PC-3 (cell line): ENCODE results near the gene SGCD. TPM values are rescaled to one million over a fixed set of nuclear protein-coding genes. Genes with fewer than 3 reads are reported as not detected.

Experiments used
- ATAC-seq: fragments of 200-7000 bp; cut with Tn5 transposase; 2 replicates; pipeline ENCODE4 v1.9.1; 2020; ENCODE audit warnings: mild to moderate bottlenecking, moderate library complexity
- BruUV-seq: library from RNA; stranded (reverse); fragments of 400-500 nt; replicated peaks from 2 replicates; lab custom pipeline; 2021; lab: Mats Ljungman, UMichigan
- CTCF ChIA-PET: fragments of 300-600 bp; sonication (Branson Sonifier 250); formaldehyde crosslinking; loops from one replicate; lab custom pipeline; 2022; ENCODE audit warnings: antibody characterized with exemption; lab: Charles Lee
- POLR2A ChIA-PET: fragments of 300-600 bp; sonication (Branson Sonifier 250); formaldehyde crosslinking; loops from one replicate; lab custom pipeline; 2022; ENCODE audit warnings: antibody characterized with exemption; ENCODE audit not compliant: unreplicated experiment; lab: Charles Lee
- DNase-seq: peaks from one replicate; pipeline ENCODE4 v3.0.0-alpha.2; 2015
- H2AFZ ChIP-seq: fragments of 300-600 bp; sonication (generic); 2 replicates; pipeline ENCODE4 v1.6.0; 2016; ENCODE audit warnings: antibody characterized with exemption, low read length
- H3F3A ChIP-seq: fragments of 300-600 bp; sonication (generic); one replicate; pipeline ENCODE4 v1.6.0; 2017; ENCODE audit warnings: antibody characterized with exemption, low read length, control low read depth, mild to moderate bottlenecking; ENCODE audit not compliant: unreplicated experiment
- H3K27ac ChIP-seq: fragments of 300-600 bp; sonication (generic); 2 replicates; pipeline ENCODE4 v1.5.1; 2016; ENCODE audit warnings: mild to moderate bottlenecking, low read length
- H3K27me3 ChIP-seq: fragments of 300-600 bp; sonication (generic); 2 replicates; pipeline ENCODE4 v1.6.1; 2016; ENCODE audit warnings: low read length, mixed read lengths
- H3K36me3 ChIP-seq: fragments of 300-600 bp; sonication (generic); 2 replicates; pipeline ENCODE4 v1.6.1; 2016; ENCODE audit warnings: low read depth, mixed run types, low read length, mixed read lengths
- H3K4me1 ChIP-seq: fragments of 300-600 bp; sonication (generic); 2 replicates; pipeline ENCODE4 v1.5.1; 2016; ENCODE audit warnings: low read length; ENCODE audit not compliant: insufficient read depth
- H3K4me2 ChIP-seq: fragments of 300-600 bp; sonication (generic); 2 replicates; pipeline ENCODE4 v1.6.0; 2016; ENCODE audit warnings: low read length
- H3K4me3 ChIP-seq: fragments of 300-600 bp; sonication (generic); 2 replicates; pipeline ENCODE4 v1.5.1; 2016; ENCODE audit warnings: mild to moderate bottlenecking, low read length, mixed read lengths
- H3K79me2 ChIP-seq: fragments of 300-600 bp; sonication (generic); 2 replicates; pipeline ENCODE4 v1.6.1; 2017; ENCODE audit warnings: low read length, mixed read lengths
- H3K9ac ChIP-seq: fragments of 300-600 bp; sonication (generic); 2 replicates; pipeline ENCODE4 v1.6.0; 2016; ENCODE audit warnings: mild to moderate bottlenecking, low read length
- H3K9me2 ChIP-seq: fragments of 300-600 bp; sonication (generic); replicated peaks from 2 replicates; pipeline ENCODE4 v1.6.1; 2016; ENCODE audit warnings: mixed run types, low read length, mixed read lengths
- H3K9me3 ChIP-seq: fragments of 300-600 bp; sonication (generic); 2 replicates; pipeline ENCODE4 v1.6.1; 2016; ENCODE audit warnings: low read length, mixed read lengths
- H4K20me1 ChIP-seq: fragments of 300-600 bp; sonication (generic); 2 replicates; pipeline ENCODE4 v1.6.1; 2016; ENCODE audit warnings: low read length, mixed read lengths
- CTCF ChIP-seq: fragments of 300-600 bp; sonication (generic); conservative IDR thresholded peaks from 2 replicates; pipeline ENCODE4 v1.5.1; 2017; ENCODE audit warnings: antibody characterized with exemption, low read depth, mild to moderate bottlenecking, low read length
- EZH2 ChIP-seq: fragments of 300-600 bp; sonication (generic); IDR thresholded peaks from one replicate; pipeline ENCODE4 v1.6.1; 2017; ENCODE audit warnings: antibody characterized with exemption, mild to moderate bottlenecking, low read length; ENCODE audit not compliant: unreplicated experiment
- EZH2phosphoT487 ChIP-seq: fragments of 300-600 bp; sonication (generic); IDR thresholded peaks from 2 replicates; pipeline ENCODE4 v1.6.1; 2018; ENCODE audit warnings: mild to moderate bottlenecking, antibody characterized with exemption, low read length, borderline replicate concordance
- intact Hi-C: fragments of 100-400 bp; cut with micrococcal nuclease; formaldehyde crosslinking; loops from 2 replicates; pipeline ENCODE4 v1.9.0; 2023
- total RNA-seq: library from RNA; depleted of rRNA; stranded (reverse); fragments of >200 nt; gene quantifications from 2 replicates; pipeline ENCODE4 v1.2.3, GENCODE V29; 2014

The SGCD gene
- total RNA-seq, 1 experiment from 2014 or later, result 0.15 TPM

- Histone ChIP-seq H3K36me3 (no peaks in the 10 kb centered on the region), H3K79me2 (no peaks in the 10 kb centered on the region), H3K27ac (no peak overlapping the region), H3K4me1 (no peaks in the 10 kb centered on the region), H3K9me3 (no peaks in the 10 kb centered on the region), H4K20me1 (no peaks in the 10 kb centered on the region), H2AFZ (no peak overlapping the region), H3K4me3 (no peak overlapping the region), H3K4me2 (no peak overlapping the region), H3F3A (no peaks in the 10 kb centered on the region), H3K9me2 (no peaks in the 10 kb centered on the region), H3K27me3 (no peaks in the 10 kb centered on the region), H3K9ac (no peak overlapping the region)
- no peak for ATAC-seq
- ChIA-PET CTCF (no interaction called here), POLR2A (no interaction called here)
- DNase-seq, result no peak
- intact Hi-C loops, result no loop called here
- no peak for TF ChIP-seq EZH2
- TF ChIP-seq CTCF, result no peak
- no peak for TF ChIP-seq EZH2phosphoT487
- BruUV-seq, result no TSS peak
Measured at GRCh38 chr5:156587012-156587411, 260.0 kb downstream of the SGCD start.

GRCh38 chr5:156588306-156588705, 261.3 kb downstream of the SGCD start:
- Histone ChIP-seq H3K9me3 (no peaks in the 10 kb centered on the region), H3F3A (no peaks in the 10 kb centered on the region), H3K4me2 (no peak overlapping the region), H2AFZ (no peak overlapping the region), H3K9me2 (no peaks in the 10 kb centered on the region), H3K4me1 (no peaks in the 10 kb centered on the region), H3K27me3 (no peaks in the 10 kb centered on the region), H3K4me3 (no peak overlapping the region), H4K20me1 (no peaks in the 10 kb centered on the region), H3K36me3 (no peaks in the 10 kb centered on the region), H3K79me2 (no peaks in the 10 kb centered on the region), H3K9ac (no peak overlapping the region), H3K27ac (no peak overlapping the region)
- no peak for TF ChIP-seq EZH2phosphoT487
- no peak for TF ChIP-seq EZH2
- no peak for TF ChIP-seq CTCF
- CTCF ChIA-PET, result no interaction called here
- intact Hi-C loops, result no loop called here
- no TSS peak for BruUV-seq
- no peak for DNase-seq
- POLR2A ChIA-PET, result no interaction called here
- no peak for ATAC-seq

GRCh38 chr5:156589104-156589945, 262.4 kb downstream of the SGCD start:
- no peak overlapping the region for H3K9ac ChIP-seq

More at GRCh38 chr5:156589104-156589945, 262.4 kb downstream of the SGCD start:
- no peak overlapping the region for H3K27ac ChIP-seq
- no peaks in the 10 kb centered on the region for H3K36me3 ChIP-seq
- H4K20me1 ChIP-seq, result no peaks in the 10 kb centered on the region
- no peaks in the 10 kb centered on the region for H3K9me3 ChIP-seq
- POLR2A ChIA-PET, result no interaction called here
- H3K79me2 ChIP-seq, result no peaks in the 10 kb centered on the region
- intact Hi-C loops, result no loop called here
- no peak for TF ChIP-seq EZH2phosphoT487
- no peak for TF ChIP-seq CTCF
- no peak for TF ChIP-seq EZH2
- no peak for ATAC-seq
- no TSS peak for BruUV-seq
- H3K4me2 ChIP-seq, result no peak overlapping the region
- H3K4me3 ChIP-seq, result no peak overlapping the region
- DNase-seq, result no peak
- no peaks in the 10 kb centered on the region for H3K9me2 ChIP-seq
- no peaks in the 10 kb centered on the region for H3F3A ChIP-seq
- CTCF ChIA-PET, result no interaction called here
- H3K4me1 ChIP-seq, result no peaks in the 10 kb centered on the region
- no peaks in the 10 kb centered on the region for H3K27me3 ChIP-seq
- H2AFZ ChIP-seq, result no peak overlapping the region
